B cell (primary cell): Measurements from ENCODE around the gene ITGB3BP.

Experiments
- EZH2 ChIP-seq: IDR thresholded peaks from 2 replicates; pipeline ENCODE4 v1.6.1; 2012; ENCODE audit warnings: borderline replicate concordance, low read depth, mild to moderate bottlenecking, moderate library complexity, low read length; ENCODE audit not compliant: insufficient read depth, poor library complexity, severe bottlenecking
- TF ChIP-seq, protein P1 (sequence below): fragments of 200-600 bp; IDR thresholded peaks from one replicate; pipeline ENCODE4 v1.8.0; 2022; ENCODE audit warnings: antibody characterized with exemption, mild to moderate bottlenecking

DNA sequence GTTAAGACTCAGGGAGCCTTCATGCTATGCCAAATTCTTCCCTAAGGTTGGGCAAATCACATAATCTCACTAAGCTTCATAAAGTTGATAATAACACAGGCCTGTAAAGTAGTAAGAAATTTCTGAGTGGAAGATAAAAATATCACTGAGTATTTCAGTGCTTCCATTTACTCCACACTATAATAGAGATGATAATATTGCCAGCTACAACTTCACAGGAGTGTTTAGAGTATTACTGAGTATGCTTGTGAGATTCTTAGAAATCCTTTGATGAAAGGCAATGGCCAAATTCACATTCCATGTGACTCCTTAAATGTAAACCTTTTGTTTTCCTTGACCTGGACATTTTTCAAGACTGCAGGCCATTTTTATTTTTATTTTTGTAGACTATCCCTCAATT lies 10.4 kb downstream of the ITGB3BP start:
- TF ChIP-seq, protein P1, sequence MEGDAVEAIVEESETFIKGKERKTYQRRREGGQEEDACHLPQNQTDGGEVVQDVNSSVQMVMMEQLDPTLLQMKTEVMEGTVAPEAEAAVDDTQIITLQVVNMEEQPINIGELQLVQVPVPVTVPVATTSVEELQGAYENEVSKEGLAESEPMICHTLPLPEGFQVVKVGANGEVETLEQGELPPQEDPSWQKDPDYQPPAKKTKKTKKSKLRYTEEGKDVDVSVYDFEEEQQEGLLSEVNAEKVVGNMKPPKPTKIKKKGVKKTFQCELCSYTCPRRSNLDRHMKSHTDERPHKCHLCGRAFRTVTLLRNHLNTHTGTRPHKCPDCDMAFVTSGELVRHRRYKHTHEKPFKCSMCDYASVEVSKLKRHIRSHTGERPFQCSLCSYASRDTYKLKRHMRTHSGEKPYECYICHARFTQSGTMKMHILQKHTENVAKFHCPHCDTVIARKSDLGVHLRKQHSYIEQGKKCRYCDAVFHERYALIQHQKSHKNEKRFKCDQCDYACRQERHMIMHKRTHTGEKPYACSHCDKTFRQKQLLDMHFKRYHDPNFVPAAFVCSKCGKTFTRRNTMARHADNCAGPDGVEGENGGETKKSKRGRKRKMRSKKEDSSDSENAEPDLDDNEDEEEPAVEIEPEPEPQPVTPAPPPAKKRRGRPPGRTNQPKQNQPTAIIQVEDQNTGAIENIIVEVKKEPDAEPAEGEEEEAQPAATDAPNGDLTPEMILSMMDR, result no peak
- TF ChIP-seq EZH2, result no peak
